Epithelial cell of esophagus (primary cell): Measurements from ENCODE around the gene PRR5L.

Experiments
- DNase-seq: peaks from one replicate; pipeline ENCODE4 v3.0.0; 2010; ENCODE audit warnings: low read depth
- H3K4me3 ChIP-seq: 2 replicates; pipeline ENCODE4 v1.5.1; 2011; ENCODE audit warnings: mild to moderate bottlenecking, low read length, control low read depth
- CTCF ChIP-seq: IDR thresholded peaks from 2 replicates; pipeline ENCODE4 v1.5.1; 2011; ENCODE audit warnings: low read depth, mild to moderate bottlenecking, low read length, control low read depth, inconsistent platforms; ENCODE audit not compliant: insufficient read depth; ENCODE audit errors: missing control alignments

The PRR5L gene

GRCh38 chr11:36450110-36450572 is 154.1 kb downstream of the PRR5L start:
- no peak overlapping the region for H3K4me3 ChIP-seq
- TF ChIP-seq CTCF, result no peak
- no peak for DNase-seq

- DNase-seq, result no peak
- no peak overlapping the region for H3K4me3 ChIP-seq
- no peak for TF ChIP-seq CTCF
Measured at GRCh38 chr11:36451045-36451444, 155.0 kb downstream of the PRR5L start.

- no peak overlapping the region for H3K4me3 ChIP-seq
- DNase-seq, result no peak
- no peak for TF ChIP-seq CTCF
Measured at GRCh38 chr11:36451681-36452080, 155.6 kb downstream of the PRR5L start.

- H3K4me3 ChIP-seq, result no peak overlapping the region
- no peak for TF ChIP-seq CTCF
Measured at GRCh38 chr11:36452236-36452940, 156.3 kb downstream of the PRR5L start.

GRCh38 chr11:36452961-36453360 is 156.9 kb downstream of the PRR5L start:
- no peak for DNase-seq
- no peak overlapping the region for H3K4me3 ChIP-seq
- no peak for TF ChIP-seq CTCF

More at GRCh38 chr11:36452236-36452940, 156.3 kb downstream of the PRR5L start:
- no peak for DNase-seq

- H3K4me3 ChIP-seq, result no peak overlapping the region
- peak; percentile 84 for DNase-seq
- TF ChIP-seq CTCF, result no peak
Measured at GRCh38 chr11:36453678-36454077, 157.6 kb downstream of the PRR5L start.

- no peak for DNase-seq
- TF ChIP-seq CTCF, result no peak
- no peak overlapping the region for H3K4me3 ChIP-seq
Measured at GRCh38 chr11:36454551-36454940, 158.5 kb downstream of the PRR5L start.
